Measurements from ENCODE around the gene UNC45A.

UNC45A gene

DNA sequence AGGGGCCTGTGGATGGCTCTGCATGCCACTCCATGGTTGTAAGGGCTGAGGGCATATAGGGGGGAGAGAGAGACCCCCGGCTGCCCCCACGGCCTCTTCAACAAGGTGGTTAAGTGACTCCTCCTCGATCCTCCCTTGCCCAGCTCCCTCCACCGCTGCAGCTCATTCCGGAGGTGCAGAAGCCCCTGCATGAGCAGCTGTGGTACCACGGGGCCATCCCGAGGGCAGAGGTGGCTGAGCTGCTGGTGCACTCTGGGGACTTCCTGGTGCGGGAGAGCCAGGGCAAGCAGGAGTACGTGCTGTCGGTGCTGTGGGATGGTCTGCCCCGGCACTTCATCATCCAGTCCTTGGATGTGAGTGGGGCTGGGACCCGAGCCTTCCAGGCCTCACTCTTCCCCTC lies 44.2 kb upstream of the UNC45A start:
- H3K36me3 ChIP-seq (replicated peaks; ENCODE audit: insufficient read depth, low read length), result no peaks in the 10 kb centered on the region

DNA sequence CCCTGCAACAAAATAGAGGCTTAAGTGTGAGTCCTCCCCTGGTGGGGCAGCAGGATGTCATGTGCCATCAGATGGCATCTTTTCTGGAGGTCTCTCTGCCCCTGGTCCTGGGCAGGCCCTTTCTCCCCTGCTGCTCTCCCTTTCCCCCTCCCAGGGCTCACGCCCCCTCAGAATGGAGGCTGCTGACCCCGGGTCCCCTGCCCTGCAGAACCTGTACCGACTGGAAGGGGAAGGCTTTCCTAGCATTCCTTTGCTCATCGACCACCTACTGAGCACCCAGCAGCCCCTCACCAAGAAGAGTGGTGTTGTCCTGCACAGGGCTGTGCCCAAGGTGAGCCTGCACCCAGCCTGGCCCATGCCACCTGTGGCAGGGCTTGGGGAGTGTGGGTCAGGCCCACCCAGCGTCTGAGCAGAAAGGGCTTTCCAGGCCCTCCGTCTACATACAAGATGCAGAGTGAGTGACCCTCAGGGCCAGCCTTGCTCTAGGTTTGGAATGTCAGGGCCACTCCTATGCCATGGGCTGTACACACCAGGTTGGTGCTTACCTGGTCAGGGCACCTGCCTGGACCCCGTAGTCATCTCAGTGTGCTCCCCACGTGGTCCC lies 43.6 kb upstream of the UNC45A start:
- H3K4me3 ChIP-seq (ENCODE audit: low read length), result no peak overlapping the region
- TF ChIP-seq, protein P1, sequence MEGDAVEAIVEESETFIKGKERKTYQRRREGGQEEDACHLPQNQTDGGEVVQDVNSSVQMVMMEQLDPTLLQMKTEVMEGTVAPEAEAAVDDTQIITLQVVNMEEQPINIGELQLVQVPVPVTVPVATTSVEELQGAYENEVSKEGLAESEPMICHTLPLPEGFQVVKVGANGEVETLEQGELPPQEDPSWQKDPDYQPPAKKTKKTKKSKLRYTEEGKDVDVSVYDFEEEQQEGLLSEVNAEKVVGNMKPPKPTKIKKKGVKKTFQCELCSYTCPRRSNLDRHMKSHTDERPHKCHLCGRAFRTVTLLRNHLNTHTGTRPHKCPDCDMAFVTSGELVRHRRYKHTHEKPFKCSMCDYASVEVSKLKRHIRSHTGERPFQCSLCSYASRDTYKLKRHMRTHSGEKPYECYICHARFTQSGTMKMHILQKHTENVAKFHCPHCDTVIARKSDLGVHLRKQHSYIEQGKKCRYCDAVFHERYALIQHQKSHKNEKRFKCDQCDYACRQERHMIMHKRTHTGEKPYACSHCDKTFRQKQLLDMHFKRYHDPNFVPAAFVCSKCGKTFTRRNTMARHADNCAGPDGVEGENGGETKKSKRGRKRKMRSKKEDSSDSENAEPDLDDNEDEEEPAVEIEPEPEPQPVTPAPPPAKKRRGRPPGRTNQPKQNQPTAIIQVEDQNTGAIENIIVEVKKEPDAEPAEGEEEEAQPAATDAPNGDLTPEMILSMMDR (IDR thresholded peaks at IDR 0.05; ENCODE audit: low read length), result no peak
- TF ChIP-seq EZH2 (optimal IDR thresholded peaks at IDR 0.05; ENCODE audit: low read depth, low read length) (no peak), EZH2phosphoT487 (IDR thresholded peaks at IDR 0.05; ENCODE audit: low read length) (no peak)
- H3K27ac ChIP-seq (ENCODE audit: low read length), result no peak overlapping the region
- H3K9ac ChIP-seq (ENCODE audit: low read length), result no peak overlapping the region
- H3K36me3 ChIP-seq (replicated peaks; ENCODE audit: insufficient read depth, low read length), result no peaks in the 10 kb centered on the region
- 0 out of 2 replicates have a peak, but pooled peaks cover 1% of the 10 kb centered on the region for H3K4me1 ChIP-seq (ENCODE audit: low read length)
- H3F3A ChIP-seq (ENCODE audit: insufficient read depth, low read length), result no peaks in the 10 kb centered on the region
- H3K79me2 ChIP-seq (ENCODE audit: low read length), result no peaks in the 10 kb centered on the region
- no peak for DNase-seq
- H2AFZ ChIP-seq (ENCODE audit: low read length), result no peak overlapping the region
- no peak overlapping the region for H3K4me2 ChIP-seq (ENCODE audit: low read depth, low read length)
- H3K9me2 ChIP-seq (replicated peaks; ENCODE audit: insufficient read depth, low read length), result no peaks in the 10 kb centered on the region
- no peaks in the 10 kb centered on the region for H4K20me1 ChIP-seq (ENCODE audit: insufficient read depth, low read length)
- no peaks in the 10 kb centered on the region for H3K9me3 ChIP-seq (replicated peaks; ENCODE audit: insufficient read depth, low read length)
- peaks cover 10% of the 10 kb centered on the region; the same call in 1 of the 2 replicates for H3K27me3 ChIP-seq (replicated peaks; ENCODE audit: insufficient read depth, low read length)

More for the DNA sequence above, 44.2 kb upstream of the UNC45A start:
- Histone ChIP-seq H3K9ac (ENCODE audit: low read length) (no peak overlapping the region), H4K20me1 (ENCODE audit: insufficient read depth, low read length) (no peaks in the 10 kb centered on the region), H3K4me2 (ENCODE audit: low read depth, low read length) (no peak overlapping the region), H3F3A (ENCODE audit: insufficient read depth, low read length) (no peaks in the 10 kb centered on the region), H3K4me3 (ENCODE audit: low read length) (no peak overlapping the region), H3K27ac (ENCODE audit: low read length) (no peak overlapping the region), H3K27me3 (replicated peaks; ENCODE audit: insufficient read depth, low read length) (peaks cover 10% of the 10 kb centered on the region; the same call in 1 of the 2 replicates), H3K79me2 (ENCODE audit: low read length) (no peaks in the 10 kb centered on the region), H3K9me3 (replicated peaks; ENCODE audit: insufficient read depth, low read length) (no peaks in the 10 kb centered on the region), H2AFZ (ENCODE audit: low read length) (no peak overlapping the region), H3K9me2 (replicated peaks; ENCODE audit: insufficient read depth, low read length) (no peaks in the 10 kb centered on the region), H3K4me1 (ENCODE audit: low read length) (no peaks in the 10 kb centered on the region)
- TF ChIP-seq EZH2 (optimal IDR thresholded peaks at IDR 0.05; ENCODE audit: low read depth, low read length) (no peak), EZH2phosphoT487 (IDR thresholded peaks at IDR 0.05; ENCODE audit: low read length) (no peak)
- TF ChIP-seq, protein P1 (IDR thresholded peaks at IDR 0.05; ENCODE audit: low read length), result no peak
- DNase-seq, result no peak

DNA sequence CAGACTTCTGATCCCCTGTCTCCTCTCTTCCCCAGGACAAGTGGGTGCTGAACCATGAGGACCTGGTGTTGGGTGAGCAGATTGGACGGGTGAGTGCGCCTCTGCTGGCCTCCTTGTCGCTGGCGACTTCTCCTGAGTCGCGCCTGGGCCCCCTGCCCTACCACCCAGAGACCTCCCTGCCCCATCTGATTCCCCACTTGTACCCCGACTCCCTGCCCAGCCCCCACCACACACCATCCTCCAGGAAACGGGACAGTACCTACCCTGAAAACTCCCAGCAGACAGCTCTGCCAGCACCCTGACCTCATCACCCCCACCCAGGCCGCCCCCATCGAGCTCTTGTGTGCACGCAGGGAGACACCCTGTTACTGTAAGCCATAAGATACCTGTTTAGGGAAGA lies 43.1 kb upstream of the UNC45A start:
- no peaks in the 10 kb centered on the region for H3K36me3 ChIP-seq (replicated peaks; ENCODE audit: insufficient read depth, low read length)
- no peak overlapping the region for H3K9ac ChIP-seq (ENCODE audit: low read length)
- H3K9me2 ChIP-seq (replicated peaks; ENCODE audit: insufficient read depth, low read length), result no peaks in the 10 kb centered on the region
- no peaks in the 10 kb centered on the region for H3F3A ChIP-seq (ENCODE audit: insufficient read depth, low read length)
- no peak overlapping the region for H3K4me3 ChIP-seq (ENCODE audit: low read length)
- H3K4me2 ChIP-seq (ENCODE audit: low read depth, low read length), result no peak overlapping the region
- no peaks in the 10 kb centered on the region for H4K20me1 ChIP-seq (ENCODE audit: insufficient read depth, low read length)
- H3K27ac ChIP-seq (ENCODE audit: low read length), result no peak overlapping the region
- H3K79me2 ChIP-seq (ENCODE audit: low read length), result no peaks in the 10 kb centered on the region
- no peaks in the 10 kb centered on the region for H3K9me3 ChIP-seq (replicated peaks; ENCODE audit: insufficient read depth, low read length)
- H2AFZ ChIP-seq (ENCODE audit: low read length), result no peak overlapping the region
- TF ChIP-seq, protein P1 (IDR thresholded peaks at IDR 0.05; ENCODE audit: low read length), result no peak
- TF ChIP-seq EZH2 (optimal IDR thresholded peaks at IDR 0.05; ENCODE audit: low read depth, low read length) (no peak), EZH2phosphoT487 (IDR thresholded peaks at IDR 0.05; ENCODE audit: low read length) (no peak)
- peaks cover 10% of the 10 kb centered on the region; the same call in 1 of the 2 replicates for H3K27me3 ChIP-seq (replicated peaks; ENCODE audit: insufficient read depth, low read length)
- DNase-seq, result no peak
- H3K4me1 ChIP-seq (ENCODE audit: low read length), result 0 out of 2 replicates have a peak, but pooled peaks cover 3% of the 10 kb centered on the region

Measured in MM.1S (cell line).